MCF 10A (cell line): ENCODE data around the gene FAM118A. TPM values are rescaled to one million over a fixed set of nuclear protein-coding genes. Genes with fewer than 3 reads are reported as not detected.
"Not testable (repeated sequence)": the region's sequence is repeated elsewhere in the genome, so short reads cannot be mapped to it uniquely, and the experiment has no call there.

ENCODE experiments used
- BruUV-seq: library from RNA; stranded (reverse); fragments of 400-500 nt; replicated peaks from 2 replicates; lab custom pipeline; 2021; lab: Mats Ljungman, UMichigan
- CTCF ChIA-PET: fragments of 300-600 bp; sonication (Branson Sonifier 250); formaldehyde crosslinking; extraction: SDS; loops from one replicate; lab custom pipeline; 2021; ENCODE audit warnings: antibody characterized with exemption, inconsistent platforms; lab: Yijun Ruan, JAX
- POLR2A ChIA-PET: fragments of 300-600, 350-650 bp; sonication (Branson Sonifier 250); formaldehyde crosslinking; extraction: SDS; loops from one replicate; lab custom pipeline; 2020; ENCODE audit warnings: antibody characterized with exemption, inconsistent platforms; lab: Yijun Ruan, JAX
- DNase-seq: peaks from one replicate; pipeline ENCODE4 v3.0.0-alpha.2; 2018; ENCODE audit not compliant: unreplicated experiment
- H3K27ac Mint-ChIP-seq: one replicate; pipeline ENCODE4 v1.8.0; 2022; ENCODE audit warnings: mild to moderate bottlenecking, low read depth, mixed read lengths; ENCODE audit not compliant: unreplicated experiment
- H3K27me3 Mint-ChIP-seq: one replicate; pipeline ENCODE4 v1.8.0; 2022; ENCODE audit warnings: mixed read lengths; ENCODE audit not compliant: insufficient read depth, unreplicated experiment
- H3K36me3 Mint-ChIP-seq: one replicate; pipeline ENCODE4 v1.8.0; 2022; ENCODE audit warnings: mild to moderate bottlenecking, moderate library complexity, mixed read lengths; ENCODE audit not compliant: insufficient read depth, unreplicated experiment
- H3K4me1 Mint-ChIP-seq: one replicate; pipeline ENCODE4 v1.8.0; 2022; ENCODE audit warnings: mixed read lengths; ENCODE audit not compliant: insufficient read depth, unreplicated experiment
- H3K4me3 Mint-ChIP-seq: one replicate; pipeline ENCODE4 v1.8.0; 2022; ENCODE audit warnings: mild to moderate bottlenecking, moderate library complexity, mixed read lengths; ENCODE audit not compliant: unreplicated experiment
- H3K9me3 Mint-ChIP-seq: one replicate; pipeline ENCODE4 v1.8.0; 2022; ENCODE audit warnings: mixed read lengths; ENCODE audit not compliant: unreplicated experiment
- intact Hi-C: fragments of 100-400 bp; cut with micrococcal nuclease; formaldehyde crosslinking; loops from 2 replicates; pipeline ENCODE4 v1.14.1; 2022
- total RNA-seq: library from RNA; stranded (reverse); gene quantifications from 2 replicates; pipeline ENCODE4 v1.2.3, GENCODE V29; 2022
- TF ChIP-seq, protein P1 (sequence below): fragments of 200-600 bp; IDR thresholded peaks from one replicate; pipeline ENCODE4 v1.8.0; 2022; ENCODE audit warnings: antibody characterized with exemption, mild to moderate bottlenecking; ENCODE audit not compliant: unreplicated experiment

FAM118A gene
- total RNA-seq, 1 experiment from 2014 or later = 16.7 TPM

DNA sequence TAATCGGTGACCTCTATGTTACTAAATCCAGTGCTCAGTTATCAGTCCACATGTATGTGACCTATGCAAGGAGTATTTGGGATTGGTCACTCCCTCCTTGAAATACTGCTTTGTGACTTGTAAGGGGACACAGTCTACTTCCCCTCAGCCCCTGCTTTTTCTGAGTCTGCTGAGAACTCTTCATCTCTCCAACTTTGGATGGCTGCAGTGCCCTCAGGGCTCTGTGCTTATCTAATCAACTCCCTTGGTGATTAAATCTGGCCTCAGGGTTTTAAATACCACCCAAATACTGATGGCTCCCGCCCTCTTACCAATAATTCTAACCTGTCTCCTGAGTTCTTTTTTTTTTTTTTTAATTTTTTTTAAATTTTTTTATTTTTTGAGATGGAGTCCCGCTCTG is 40.2 kb downstream of the FAM118A start:
- CTCF ChIA-PET = interaction anchor here (1.5 kb wide), 1 partner anchor 14 kb away, joined by 4 read pairs; no protein-coding TSS in a partner anchor

DNA sequence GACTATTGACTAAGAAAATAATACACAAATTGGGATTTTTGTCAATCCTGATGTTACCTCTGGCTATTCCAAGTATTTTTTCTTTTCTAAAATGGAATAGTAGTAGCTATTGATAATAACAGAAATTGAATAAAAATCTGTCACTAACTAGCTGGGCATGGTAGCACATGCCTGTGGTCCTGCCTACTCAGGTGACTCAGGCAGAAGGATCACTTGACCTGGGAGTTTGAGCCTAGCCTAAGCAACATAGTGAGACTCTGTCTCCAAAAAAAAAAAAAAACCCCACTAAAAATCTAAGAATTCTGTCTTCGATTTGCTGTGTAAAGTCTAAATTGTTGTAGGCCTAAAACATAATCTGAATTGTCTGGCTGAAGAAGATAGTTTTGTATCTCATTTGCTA is 42.2 kb downstream of the FAM118A start:
- no peak overlapping the region for H3K4me3 Mint-ChIP-seq
- no peaks in the 10 kb centered on the region for H3K4me1 Mint-ChIP-seq
- intact Hi-C loops = no loop called here
- H3K27ac Mint-ChIP-seq = no peak overlapping the region
- no peaks in the 10 kb centered on the region for H3K27me3 Mint-ChIP-seq
- ChIA-PET POLR2A (interaction anchor here (0.7 kb wide), 1 partner anchor 401 kb away, joined by 3 read pairs; no protein-coding TSS in a partner anchor), CTCF (interaction anchor here (0.7 kb wide), 1 partner anchor 202 kb away, joined by 3 read pairs; no protein-coding TSS in a partner anchor)
- TF ChIP-seq, protein P1, sequence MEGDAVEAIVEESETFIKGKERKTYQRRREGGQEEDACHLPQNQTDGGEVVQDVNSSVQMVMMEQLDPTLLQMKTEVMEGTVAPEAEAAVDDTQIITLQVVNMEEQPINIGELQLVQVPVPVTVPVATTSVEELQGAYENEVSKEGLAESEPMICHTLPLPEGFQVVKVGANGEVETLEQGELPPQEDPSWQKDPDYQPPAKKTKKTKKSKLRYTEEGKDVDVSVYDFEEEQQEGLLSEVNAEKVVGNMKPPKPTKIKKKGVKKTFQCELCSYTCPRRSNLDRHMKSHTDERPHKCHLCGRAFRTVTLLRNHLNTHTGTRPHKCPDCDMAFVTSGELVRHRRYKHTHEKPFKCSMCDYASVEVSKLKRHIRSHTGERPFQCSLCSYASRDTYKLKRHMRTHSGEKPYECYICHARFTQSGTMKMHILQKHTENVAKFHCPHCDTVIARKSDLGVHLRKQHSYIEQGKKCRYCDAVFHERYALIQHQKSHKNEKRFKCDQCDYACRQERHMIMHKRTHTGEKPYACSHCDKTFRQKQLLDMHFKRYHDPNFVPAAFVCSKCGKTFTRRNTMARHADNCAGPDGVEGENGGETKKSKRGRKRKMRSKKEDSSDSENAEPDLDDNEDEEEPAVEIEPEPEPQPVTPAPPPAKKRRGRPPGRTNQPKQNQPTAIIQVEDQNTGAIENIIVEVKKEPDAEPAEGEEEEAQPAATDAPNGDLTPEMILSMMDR = no peak
- no peaks in the 10 kb centered on the region for H3K9me3 Mint-ChIP-seq
- H3K36me3 Mint-ChIP-seq = peaks cover 6% of the 10 kb centered on the region
- BruUV-seq = no TSS peak
- peak; percentile 6 for DNase-seq

More for the DNA sequence above, 40.2 kb downstream of the FAM118A start:
- intact Hi-C loops = no loop called here
- POLR2A ChIA-PET = interaction anchor here (0.7 kb wide), 1 partner anchor 1322 kb away, joined by 3 read pairs; no protein-coding TSS in a partner anchor
- Mint-ChIP-seq H3K27ac (no peak overlapping the region), H3K4me1 (no peaks in the 10 kb centered on the region), H3K36me3 (no peaks in the 10 kb centered on the region), H3K4me3 (no peak overlapping the region), H3K9me3 (no peaks in the 10 kb centered on the region), H3K27me3 (no peaks in the 10 kb centered on the region)
- no TSS peak for BruUV-seq
- DNase-seq = no peak
- TF ChIP-seq, protein P1 = no peak

DNA sequence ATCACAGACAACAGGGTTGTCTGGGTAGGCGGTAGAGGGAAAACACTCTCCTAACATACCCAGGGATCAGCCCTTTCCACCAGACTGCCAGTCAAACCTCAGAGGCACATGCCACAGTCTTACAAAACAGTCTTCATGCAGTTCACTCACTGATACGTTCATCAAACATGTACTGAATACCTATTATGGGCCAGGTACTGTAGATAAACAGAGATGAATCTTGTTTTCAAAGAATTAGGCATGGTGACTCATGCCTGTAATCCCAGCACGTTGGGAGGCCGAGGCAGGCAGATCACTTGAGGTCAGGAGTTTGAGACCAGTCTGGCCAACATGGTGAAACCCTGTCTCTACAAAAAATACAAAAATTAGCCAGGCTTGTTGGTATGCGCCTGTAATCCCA is 43.0 kb downstream of the FAM118A start:
- peak; percentile 31 for DNase-seq
- intact Hi-C loops, H3K9me3 Mint-ChIP-seq, H3K36me3 Mint-ChIP-seq, H3K27ac Mint-ChIP-seq, H3K4me1 Mint-ChIP-seq, H3K4me3 Mint-ChIP-seq, BruUV-seq, H3K27me3 Mint-ChIP-seq, CTCF ChIA-PET: not testable (repeated sequence)
- POLR2A ChIA-PET = interaction anchor here (0.7 kb wide), 2 partner anchors 42 to 401 kb away, joined by 3 read pairs; no protein-coding TSS in a partner anchor

DNA sequence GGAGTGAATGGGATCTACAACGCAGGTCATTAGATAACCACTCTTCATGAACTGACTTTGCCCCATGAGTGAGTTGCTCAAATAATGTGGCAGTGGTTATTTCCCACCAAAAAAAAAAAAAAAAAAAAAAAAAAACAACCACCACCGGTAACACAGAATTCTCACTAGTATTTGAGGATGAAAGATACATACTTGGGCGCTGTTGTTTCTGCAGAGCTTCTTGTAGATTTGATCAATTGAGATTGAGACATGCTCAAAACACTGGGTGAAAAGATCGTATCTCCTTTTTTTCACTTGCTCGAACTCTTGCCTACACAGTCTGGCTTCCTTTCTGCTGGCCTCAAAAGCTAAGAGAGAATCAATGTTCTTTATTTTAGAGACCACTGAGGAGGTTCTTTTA is 44.1 kb downstream of the FAM118A start:
- CTCF ChIA-PET = interaction anchor here (0.6 kb wide), 1 partner anchor 200 kb away, joined by 3 read pairs; no protein-coding TSS in a partner anchor
- Mint-ChIP-seq H3K36me3 (peaks cover 6% of the 10 kb centered on the region), H3K4me1 (no peaks in the 10 kb centered on the region), H3K27me3 (no peaks in the 10 kb centered on the region), H3K27ac (no peak overlapping the region), H3K9me3 (no peaks in the 10 kb centered on the region), H3K4me3 (no peak overlapping the region)
- POLR2A ChIA-PET = no interaction called here
- intact Hi-C loops = no loop called here
- BruUV-seq = no TSS peak
- DNase-seq = no peak
- TF ChIP-seq, protein P1 = no peak
